ENCODE data around the gene MFAP2. TPM values are rescaled to one million over a fixed set of nuclear protein-coding genes. Genes with fewer than 3 reads are reported as not detected.

MFAP2 gene
- total RNA-seq, 1 experiment from 2014 or later = 22.7 TPM

DNA sequence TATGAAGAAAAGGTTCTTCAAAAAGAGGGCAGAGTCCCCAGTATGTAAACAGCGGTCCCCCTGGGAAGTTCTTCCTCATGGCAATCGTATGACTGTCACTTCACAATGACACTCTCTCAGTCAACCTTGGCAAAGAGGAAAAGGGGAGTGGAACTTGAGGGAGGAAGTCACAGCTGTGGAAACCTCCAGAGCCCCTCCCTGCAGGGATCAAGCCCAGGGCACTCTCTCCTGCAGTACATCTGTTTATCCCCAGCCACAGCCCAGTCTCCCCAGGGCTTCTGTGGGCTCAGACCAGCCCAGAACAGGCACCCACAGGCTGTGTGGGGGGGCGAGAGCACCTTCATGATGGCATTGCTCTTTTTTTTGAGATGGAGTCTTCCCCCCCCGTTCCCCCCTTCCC lies 29.3 kb upstream of the MFAP2 start:
- CTCF ChIA-PET = interaction anchor here (0.6 kb wide), 1 partner anchor 85 kb away, joined by 4 read pairs; no protein-coding TSS in a partner anchor
- no peaks in the 10 kb centered on the region for H3K27me3 ChIP-seq (replicated peaks; ENCODE audit: control insufficient read depth, insufficient read depth, low read length)
- no peak overlapping the region for H3K4me3 ChIP-seq (ENCODE audit: low read depth, low read length)
- POLR2A ChIA-PET = no interaction called here
- TF ChIP-seq CTCF (IDR thresholded peaks at IDR 0.05; ENCODE audit: insufficient read depth in 1 of 2, low read depth in 1 of 2, low read length in 1 of 2, severe bottlenecking in 1 of 2, unreplicated experiment in 1 of 2) = no peak
- Mint-ChIP-seq H3K9me3 (ENCODE audit: unreplicated experiment) (no peaks in the 10 kb centered on the region), H3K4me1 (ENCODE audit: low read depth, unreplicated experiment) (peaks cover 10% of the 10 kb centered on the region), H3K27me3 (ENCODE audit: insufficient read depth, unreplicated experiment) (no peaks in the 10 kb centered on the region), H3K27ac (ENCODE audit: unreplicated experiment) (no peak overlapping the region), H3K4me3 (ENCODE audit: unreplicated experiment) (no peak overlapping the region), H3K36me3 (ENCODE audit: insufficient read depth, unreplicated experiment) (no peaks in the 10 kb centered on the region)
- H3K9me3 ChIP-seq = no peaks in the 10 kb centered on the region
- no TSS peak for BruUV-seq (replicated peaks)
- no peak for DNase-seq
- no peaks in the 10 kb centered on the region for H3K36me3 ChIP-seq (ENCODE audit: control insufficient read depth, insufficient read depth, low read length)
- peaks cover 6% of the 10 kb centered on the region; the same call in 1 of the 2 replicates for H3K4me1 ChIP-seq
- intact Hi-C loops (cut with micrococcal nuclease; ENCODE audit: unreplicated experiment) = no loop called here

DNA sequence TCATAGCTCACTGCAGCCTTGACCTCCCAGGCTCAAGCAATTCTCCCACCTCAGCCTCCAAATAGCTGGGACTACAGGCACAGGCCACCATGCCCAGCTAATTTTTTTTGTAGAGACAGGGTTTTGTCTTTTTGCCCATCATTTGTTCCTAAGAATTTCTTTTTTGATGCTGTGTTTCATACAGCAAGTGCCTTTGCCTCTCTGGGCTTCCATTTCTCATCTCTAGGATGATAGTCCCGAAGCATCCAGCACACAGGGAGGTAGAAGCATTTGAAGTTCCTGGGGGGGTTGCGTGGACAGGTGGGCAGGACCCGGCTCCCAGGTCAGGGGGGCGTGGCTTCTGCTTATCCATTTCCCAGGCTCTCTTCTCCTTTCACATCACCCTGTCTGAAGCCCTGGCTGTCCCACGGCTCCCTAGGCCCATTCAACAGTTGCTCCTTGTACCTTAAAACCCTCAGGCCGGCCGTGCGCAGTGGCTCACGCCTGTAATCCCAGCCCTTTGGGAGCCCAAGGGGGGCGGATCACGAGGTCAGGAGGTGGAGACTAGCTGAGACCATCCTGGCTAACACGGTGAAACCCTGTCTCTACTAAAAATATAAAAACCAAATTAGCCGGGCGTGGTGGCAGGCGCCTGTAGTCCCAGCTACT lies 27.9 kb upstream of the MFAP2 start:
- peaks cover 6% of the 10 kb centered on the region; the same call in 1 of the 2 replicates for H3K4me1 ChIP-seq
- BruUV-seq (replicated peaks) = no TSS peak
- POLR2A ChIA-PET = no interaction called here
- Mint-ChIP-seq H3K27ac (ENCODE audit: unreplicated experiment) (no peak overlapping the region), H3K4me1 (ENCODE audit: low read depth, unreplicated experiment) (peaks cover 10% of the 10 kb centered on the region), H3K9me3 (ENCODE audit: unreplicated experiment) (no peaks in the 10 kb centered on the region), H3K36me3 (ENCODE audit: insufficient read depth, unreplicated experiment) (no peaks in the 10 kb centered on the region), H3K4me3 (ENCODE audit: unreplicated experiment) (no peak overlapping the region), H3K27me3 (ENCODE audit: insufficient read depth, unreplicated experiment) (no peaks in the 10 kb centered on the region)
- CTCF ChIA-PET = no interaction called here
- H3K9me3 ChIP-seq = no peaks in the 10 kb centered on the region
- H3K36me3 ChIP-seq (ENCODE audit: control insufficient read depth, insufficient read depth, low read length) = no peaks in the 10 kb centered on the region
- DNase-seq = no peak
- no peak overlapping the region for H3K4me3 ChIP-seq (ENCODE audit: low read depth, low read length)
- intact Hi-C loops (cut with micrococcal nuclease; ENCODE audit: unreplicated experiment) = no loop called here
- TF ChIP-seq CTCF (IDR thresholded peaks at IDR 0.05; ENCODE audit: insufficient read depth in 1 of 2, low read depth in 1 of 2, low read length in 1 of 2, severe bottlenecking in 1 of 2, unreplicated experiment in 1 of 2) = no peak
- no peaks in the 10 kb centered on the region for H3K27me3 ChIP-seq (replicated peaks; ENCODE audit: control insufficient read depth, insufficient read depth, low read length)

GRCh38 chr1:17007121-17007520 lies 26.7 kb upstream of the MFAP2 start:
- Histone ChIP-seq H3K4me3 (ENCODE audit: low read depth, low read length) (no peak overlapping the region), H3K36me3 (ENCODE audit: control insufficient read depth, insufficient read depth, low read length) (no peaks in the 10 kb centered on the region), H3K9me3 (no peaks in the 10 kb centered on the region), H3K27me3 (replicated peaks; ENCODE audit: control insufficient read depth, insufficient read depth, low read length) (no peaks in the 10 kb centered on the region), H3K4me1 (no peaks in the 10 kb centered on the region; the same call in 1 of the 2 replicates)
- DNase-seq = no peak
- no peak for TF ChIP-seq CTCF (IDR thresholded peaks at IDR 0.05; ENCODE audit: insufficient read depth in 1 of 2, low read depth in 1 of 2, low read length in 1 of 2, severe bottlenecking in 1 of 2, unreplicated experiment in 1 of 2)
- Mint-ChIP-seq H3K27ac (ENCODE audit: unreplicated experiment) (no peak overlapping the region), H3K27me3 (ENCODE audit: insufficient read depth, unreplicated experiment) (no peaks in the 10 kb centered on the region), H3K4me3 (ENCODE audit: unreplicated experiment) (no peak overlapping the region), H3K4me1 (ENCODE audit: low read depth, unreplicated experiment) (peaks cover 2% of the 10 kb centered on the region), H3K36me3 (ENCODE audit: insufficient read depth, unreplicated experiment) (no peaks in the 10 kb centered on the region), H3K9me3 (ENCODE audit: unreplicated experiment) (no peaks in the 10 kb centered on the region)
- ChIA-PET POLR2A (no interaction called here), CTCF (no interaction called here)
- no TSS peak for BruUV-seq (replicated peaks)
- intact Hi-C loops (cut with micrococcal nuclease; ENCODE audit: unreplicated experiment) = no loop called here
